ENCODE results near the gene HOMER1.

- TF ChIP-seq, protein P1, sequence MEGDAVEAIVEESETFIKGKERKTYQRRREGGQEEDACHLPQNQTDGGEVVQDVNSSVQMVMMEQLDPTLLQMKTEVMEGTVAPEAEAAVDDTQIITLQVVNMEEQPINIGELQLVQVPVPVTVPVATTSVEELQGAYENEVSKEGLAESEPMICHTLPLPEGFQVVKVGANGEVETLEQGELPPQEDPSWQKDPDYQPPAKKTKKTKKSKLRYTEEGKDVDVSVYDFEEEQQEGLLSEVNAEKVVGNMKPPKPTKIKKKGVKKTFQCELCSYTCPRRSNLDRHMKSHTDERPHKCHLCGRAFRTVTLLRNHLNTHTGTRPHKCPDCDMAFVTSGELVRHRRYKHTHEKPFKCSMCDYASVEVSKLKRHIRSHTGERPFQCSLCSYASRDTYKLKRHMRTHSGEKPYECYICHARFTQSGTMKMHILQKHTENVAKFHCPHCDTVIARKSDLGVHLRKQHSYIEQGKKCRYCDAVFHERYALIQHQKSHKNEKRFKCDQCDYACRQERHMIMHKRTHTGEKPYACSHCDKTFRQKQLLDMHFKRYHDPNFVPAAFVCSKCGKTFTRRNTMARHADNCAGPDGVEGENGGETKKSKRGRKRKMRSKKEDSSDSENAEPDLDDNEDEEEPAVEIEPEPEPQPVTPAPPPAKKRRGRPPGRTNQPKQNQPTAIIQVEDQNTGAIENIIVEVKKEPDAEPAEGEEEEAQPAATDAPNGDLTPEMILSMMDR (IDR thresholded peaks at IDR 0.05), result no peak
- TF ChIP-seq EZH2 (IDR thresholded peaks at IDR 0.05), result no peak
These were observed 117.7 kb downstream of the HOMER1 start for GRCh38 chr5:79396265-79396664.
